WTC11 (cell line): ENCODE results near the gene CHD9NB.

Experiments used
- ATF6 ChIP-seq: sonication (generic); formaldehyde crosslinking; IDR thresholded peaks from 2 replicates; pipeline ENCODE4 v1.8.1; 2023; ENCODE audit warnings: mild to moderate bottlenecking, missing genetic modification reagents
- CTCF ChIP-seq: fragments of 200-600 bp; IDR thresholded peaks from 2 replicates; pipeline ENCODE4 v1.8.0; 2022; ENCODE audit warnings: antibody characterized with exemption
- MAX ChIP-seq: sonication (generic); formaldehyde crosslinking; IDR thresholded peaks from 2 replicates; pipeline ENCODE4 v1.8.0; 2022; ENCODE audit warnings: mild to moderate bottlenecking, missing genetic modification reagents
- NFYB ChIP-seq: sonication (generic); formaldehyde crosslinking; conservative IDR thresholded peaks from 2 replicates; pipeline ENCODE4 v1.8.0; 2022; ENCODE audit warnings: low read depth, missing genetic modification reagents
- SMAD4 ChIP-seq: sonication (generic); formaldehyde crosslinking; IDR thresholded peaks from 2 replicates; pipeline ENCODE4 v1.8.0; 2022; ENCODE audit warnings: mild to moderate bottlenecking, missing genetic modification reagents
- ZBTB43 ChIP-seq: sonication (generic); formaldehyde crosslinking; IDR thresholded peaks from 2 replicates; pipeline ENCODE4 v1.8.1; 2023; ENCODE audit warnings: mild to moderate bottlenecking, missing genetic modification reagents

- TF ChIP-seq NFYB (CRISPR knock-in tag) (no peak), ZBTB43 (CRISPR knock-in tag) (no peak), ATF6 (CRISPR knock-in tag) (no peak), CTCF (no peak), MAX (CRISPR knock-in tag) (no peak), SMAD4 (CRISPR knock-in tag) (no peak)
Measured at GRCh38 chr16:53043428-53043831, 9.3 kb downstream of the CHD9NB start.
